ENCODE measurements around the gene PHLDB2. TPM values are rescaled to one million over a fixed set of nuclear protein-coding genes. Genes with fewer than 3 reads are reported as not detected.

PHLDB2 gene
- total RNA-seq, 2 donors from 2014 or later, result 25.9 to 26.4 TPM

DNA sequence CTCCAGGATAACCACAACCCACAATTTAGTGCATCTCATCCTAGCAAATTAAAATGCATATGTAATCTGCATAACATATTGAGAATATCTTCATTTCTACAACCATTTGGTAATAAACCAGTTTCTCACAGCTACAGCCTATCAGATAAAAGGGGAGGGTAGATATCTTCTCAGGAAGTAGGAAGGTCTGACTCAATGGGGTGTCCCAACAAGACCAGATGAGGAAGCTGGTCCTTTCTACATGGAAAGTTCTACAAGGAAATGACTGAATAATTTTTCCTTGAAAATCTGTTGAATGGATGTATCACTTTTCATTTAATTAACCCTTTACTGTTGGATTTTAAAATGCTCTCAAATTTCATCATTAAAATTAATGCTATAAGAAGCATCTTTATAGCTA is 158.0 kb downstream of the PHLDB2 start:
- intact Hi-C loops (cut with DNase I), result no loop called here
- peaks cover 7% of the 10 kb centered on the region for H3K4me1 ChIP-seq

DNA sequence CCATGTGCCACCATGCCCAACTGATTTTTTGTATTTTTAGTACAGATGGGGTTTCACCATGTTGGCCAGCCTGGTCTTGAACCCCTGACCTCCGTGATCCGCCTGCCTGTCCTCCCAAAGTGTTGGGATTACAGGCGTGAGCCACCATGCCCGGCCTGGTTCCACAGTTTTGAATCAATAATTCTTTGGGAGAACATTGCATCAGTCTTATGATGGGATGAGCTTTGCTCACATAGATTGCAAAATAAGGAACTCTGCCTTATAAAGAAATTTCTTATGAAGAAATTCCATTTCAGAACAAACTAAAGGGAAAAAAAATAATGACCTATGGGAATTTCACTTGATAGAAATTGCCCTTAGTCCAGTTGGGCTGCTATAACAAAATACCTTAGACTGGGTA is 159.6 kb downstream of the PHLDB2 start:
- H3K9me3 ChIP-seq, result no peaks in the 10 kb centered on the region
- no peaks in the 10 kb centered on the region for H3K4me1 ChIP-seq
- DNase-seq, result no peak
- no peak overlapping the region for H3K4me3 ChIP-seq
- TF ChIP-seq POLR2A (IDR thresholded peaks at IDR 0.05), result no peak
- TF ChIP-seq, protein P1, sequence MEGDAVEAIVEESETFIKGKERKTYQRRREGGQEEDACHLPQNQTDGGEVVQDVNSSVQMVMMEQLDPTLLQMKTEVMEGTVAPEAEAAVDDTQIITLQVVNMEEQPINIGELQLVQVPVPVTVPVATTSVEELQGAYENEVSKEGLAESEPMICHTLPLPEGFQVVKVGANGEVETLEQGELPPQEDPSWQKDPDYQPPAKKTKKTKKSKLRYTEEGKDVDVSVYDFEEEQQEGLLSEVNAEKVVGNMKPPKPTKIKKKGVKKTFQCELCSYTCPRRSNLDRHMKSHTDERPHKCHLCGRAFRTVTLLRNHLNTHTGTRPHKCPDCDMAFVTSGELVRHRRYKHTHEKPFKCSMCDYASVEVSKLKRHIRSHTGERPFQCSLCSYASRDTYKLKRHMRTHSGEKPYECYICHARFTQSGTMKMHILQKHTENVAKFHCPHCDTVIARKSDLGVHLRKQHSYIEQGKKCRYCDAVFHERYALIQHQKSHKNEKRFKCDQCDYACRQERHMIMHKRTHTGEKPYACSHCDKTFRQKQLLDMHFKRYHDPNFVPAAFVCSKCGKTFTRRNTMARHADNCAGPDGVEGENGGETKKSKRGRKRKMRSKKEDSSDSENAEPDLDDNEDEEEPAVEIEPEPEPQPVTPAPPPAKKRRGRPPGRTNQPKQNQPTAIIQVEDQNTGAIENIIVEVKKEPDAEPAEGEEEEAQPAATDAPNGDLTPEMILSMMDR (IDR thresholded peaks at IDR 0.05), result no peak
- H3K27ac ChIP-seq, result no peak overlapping the region
- 99% methylated on average over 4 of the region's 4 CpGs for WGBS, 2 donors
- no peaks in the 10 kb centered on the region for H3K36me3 ChIP-seq (replicated peaks in 1 of 2; ENCODE audit: insufficient read depth in 1 of 2, low read depth in 2 of 2)
- intact Hi-C loops (cut with DNase I), result no loop called here
- H3K27me3 ChIP-seq, result no peaks in the 10 kb centered on the region
- no peak for ATAC-seq

More for the DNA sequence above, 158.0 kb downstream of the PHLDB2 start:
- Histone ChIP-seq H3K9me3 (no peaks in the 10 kb centered on the region), H3K4me3 (no peak overlapping the region), H3K36me3 (replicated peaks in 1 of 2; ENCODE audit: insufficient read depth in 1 of 2, low read depth in 2 of 2) (no peaks in the 10 kb centered on the region), H3K27ac (no peak overlapping the region), H3K27me3 (no peaks in the 10 kb centered on the region)
- no peak for ATAC-seq
- no peak for DNase-seq
- TF ChIP-seq, protein P1 (IDR thresholded peaks at IDR 0.05), result no peak
- no peak for TF ChIP-seq POLR2A (IDR thresholded peaks at IDR 0.05)

DNA sequence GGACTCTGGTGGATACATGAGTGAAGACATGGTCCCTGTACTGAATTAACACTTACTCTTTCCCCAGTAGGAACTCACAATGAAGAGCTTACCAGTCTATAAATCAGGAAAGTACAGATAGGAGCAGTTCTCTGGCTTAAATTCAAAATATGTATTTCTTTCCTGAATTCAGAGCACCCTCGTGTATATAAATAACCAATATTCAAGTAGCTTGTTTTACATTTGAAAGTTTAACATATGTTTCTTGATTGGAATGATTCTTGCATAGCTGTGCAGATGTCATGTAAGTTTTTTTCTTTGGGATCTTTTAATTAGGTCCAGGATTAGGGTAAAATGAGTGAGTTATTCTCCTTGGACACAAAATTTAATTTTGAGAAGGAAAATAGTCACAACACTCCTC is 160.7 kb downstream of the PHLDB2 start:
- Histone ChIP-seq H3K4me3 (no peak overlapping the region), H3K9me3 (no peaks in the 10 kb centered on the region), H3K27ac (no peak overlapping the region), H3K36me3 (replicated peaks in 1 of 2; ENCODE audit: insufficient read depth in 1 of 2, low read depth in 2 of 2) (no peaks in the 10 kb centered on the region), H3K27me3 (no peaks in the 10 kb centered on the region), H3K4me1 (no peaks in the 10 kb centered on the region)
- DNase-seq (no peak), ATAC-seq (no peak)
- intact Hi-C loops (cut with DNase I), result no loop called here
- WGBS, 2 donors, result 61 to 71% methylated on average over 1 of the region's 1 CpG
- TF ChIP-seq, protein P1 (IDR thresholded peaks at IDR 0.05), result no peak
- TF ChIP-seq POLR2A (IDR thresholded peaks at IDR 0.05), result no peak

DNA sequence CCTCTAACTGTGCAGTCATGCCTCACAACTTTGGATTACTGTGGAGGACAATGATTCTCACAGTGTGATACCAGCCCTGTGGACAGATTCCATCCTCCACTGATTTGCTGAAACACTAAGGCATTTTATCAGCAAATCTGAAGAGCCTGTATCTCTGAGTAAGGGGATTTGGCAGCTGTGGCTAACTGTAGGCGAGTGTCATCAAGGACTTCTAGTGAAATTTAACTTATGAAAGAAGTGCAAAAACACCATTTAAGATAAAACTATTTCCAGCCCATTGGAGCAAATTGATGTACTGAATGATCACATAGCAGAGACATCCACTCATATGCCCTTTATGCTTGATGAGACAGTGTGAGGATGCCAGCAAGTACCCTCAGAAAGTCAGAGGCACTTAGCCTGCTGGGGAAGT is 161.6 kb downstream of the PHLDB2 start:
- ATAC-seq (no peak), DNase-seq (no peak)
- no peaks in the 10 kb centered on the region for H3K36me3 ChIP-seq (replicated peaks in 1 of 2; ENCODE audit: insufficient read depth in 1 of 2, low read depth in 2 of 2)
- no peaks in the 10 kb centered on the region for H3K27me3 ChIP-seq
- H3K9me3 ChIP-seq, result no peaks in the 10 kb centered on the region
- H3K4me1 ChIP-seq, result no peaks in the 10 kb centered on the region
- intact Hi-C loops (cut with DNase I), result no loop called here
- TF ChIP-seq POLR2A (IDR thresholded peaks at IDR 0.05), result no peak
- TF ChIP-seq, protein P1 (IDR thresholded peaks at IDR 0.05), result no peak
- no peak overlapping the region for H3K4me3 ChIP-seq
- H3K27ac ChIP-seq, result no peak overlapping the region
- 84 to 87% methylated on average over 1 of the region's 1 CpG for WGBS, 2 donors

Other genes with a start within 250 kb of the PHLDB2 start
- 10 to 100 TPM in 1 of 2 donors, 1 to 10 TPM in 1; 5.2 to 23.4 TPM for gene PLCXD2, start 184.6 kb upstream of the PHLDB2 start, total RNA-seq
- gene ABHD10, start 119.8 kb downstream of the PHLDB2 start, total RNA-seq, result 10 to 100 TPM; 15.6 to 17.1 TPM
- under 1 TPM; 0.52 to 0.99 TPM for gene TAGLN3, start 139.7 kb downstream of the PHLDB2 start, total RNA-seq
- not detected for gene TMPRSS7, start 175.5 kb downstream of the PHLDB2 start, total RNA-seq
- 100 to 1,000 TPM in 1 of 2 donors, 10 to 100 TPM in 1; 71.2 to 129 TPM for gene C3orf52, start 227.1 kb downstream of the PHLDB2 start, total RNA-seq

Measured in body of pancreas (tissue), 4 donors.